GM19468 (cell line): ENCODE measurements around the gene ANO4.
"Not testable (repeated sequence)": the region's sequence is repeated elsewhere in the genome, so short reads cannot be mapped to it uniquely, and the experiment has no call there.

Experiments
- ATAC-seq: cut with Tn5 transposase; IDR thresholded peaks from one replicate; pipeline ENCODE4 v1.9.1; 2021; ENCODE audit warnings: mild to moderate bottlenecking, moderate library complexity, moderate number of reproducible peaks; ENCODE audit not compliant: unreplicated experiment; ENCODE audit errors: extremely low read depth

The ANO4 gene

GRCh38 chr12:100867639-100868393 is 73.2 kb downstream of the ANO4 start:
- no peak for ATAC-seq

- no peak for ATAC-seq
Measured at GRCh38 chr12:100868487-100868886, 73.9 kb downstream of the ANO4 start.

- ATAC-seq, result no peak
Measured at GRCh38 chr12:100871195-100871734, 76.7 kb downstream of the ANO4 start.

- ATAC-seq, result no peak
Measured at GRCh38 chr12:100875156-100875555, 80.6 kb downstream of the ANO4 start.

- ATAC-seq, result no peak
Measured at GRCh38 chr12:100875771-100876170, 81.2 kb downstream of the ANO4 start.

DNA sequence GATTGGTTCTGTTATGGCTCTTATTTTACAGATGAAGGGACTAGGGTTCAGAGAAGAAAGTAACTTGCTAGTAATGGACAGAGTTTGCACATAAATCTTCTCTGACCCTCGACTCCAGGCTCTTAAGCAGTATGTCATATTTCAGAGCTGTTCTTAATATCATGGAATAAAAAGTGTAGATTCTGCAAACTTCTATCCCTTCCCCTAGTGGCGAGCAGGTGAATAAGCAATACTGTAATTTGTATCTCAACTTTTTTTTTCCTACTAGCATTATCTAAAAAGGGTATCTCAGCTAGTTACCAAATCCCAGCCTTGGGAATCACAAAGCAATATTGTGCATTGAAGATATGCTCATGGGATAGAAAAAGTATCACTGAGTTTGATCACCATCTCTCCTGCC is 83.2 kb downstream of the ANO4 start:
- ATAC-seq, result no peak

- ATAC-seq, result no peak
Measured at GRCh38 chr12:100895192-100895591, 100.6 kb downstream of the ANO4 start.

DNA sequence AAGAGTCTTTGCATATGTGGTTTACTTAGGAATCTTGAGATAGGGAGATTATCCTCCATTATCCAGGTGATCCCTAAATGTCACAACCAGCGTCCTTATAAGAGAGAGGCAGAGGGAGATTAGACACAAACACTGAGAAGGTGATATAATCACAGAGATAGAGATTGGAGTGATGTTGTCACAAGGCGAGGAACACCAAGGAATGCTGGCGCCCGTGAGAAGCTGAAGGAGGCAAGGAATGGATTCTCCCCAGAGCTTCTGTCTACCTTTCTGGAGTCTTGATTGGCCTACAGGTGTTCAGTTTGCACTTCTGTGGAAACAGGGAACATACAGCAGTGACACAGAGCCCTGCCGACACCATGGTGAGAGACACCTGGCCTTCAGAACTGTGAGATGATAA is 101.6 kb downstream of the ANO4 start:
- ATAC-seq, result no peak

- no peak for ATAC-seq
Measured at GRCh38 chr12:100897240-100897639, 102.7 kb downstream of the ANO4 start.

- ATAC-seq, result no peak
Measured at GRCh38 chr12:100899301-100899700, 104.7 kb downstream of the ANO4 start.

DNA sequence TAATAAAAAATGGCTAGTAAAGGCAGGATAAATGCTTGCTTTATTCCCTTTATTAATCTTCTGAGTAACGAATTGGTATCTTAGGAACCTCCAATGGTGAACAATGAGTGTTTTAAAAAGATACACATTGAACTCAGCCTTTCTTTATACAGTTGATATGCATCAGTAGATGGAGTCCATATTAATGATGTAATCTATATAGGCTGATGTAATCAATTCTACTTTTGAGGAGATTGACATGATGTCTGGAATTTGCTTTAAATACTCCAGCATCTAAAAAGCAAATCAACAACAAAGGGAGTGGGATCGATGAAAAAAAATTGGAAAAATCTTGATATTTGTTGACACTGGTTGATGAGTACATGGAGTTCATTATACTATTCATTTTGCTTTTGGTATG is 106.2 kb downstream of the ANO4 start:
- ATAC-seq, result no peak

DNA sequence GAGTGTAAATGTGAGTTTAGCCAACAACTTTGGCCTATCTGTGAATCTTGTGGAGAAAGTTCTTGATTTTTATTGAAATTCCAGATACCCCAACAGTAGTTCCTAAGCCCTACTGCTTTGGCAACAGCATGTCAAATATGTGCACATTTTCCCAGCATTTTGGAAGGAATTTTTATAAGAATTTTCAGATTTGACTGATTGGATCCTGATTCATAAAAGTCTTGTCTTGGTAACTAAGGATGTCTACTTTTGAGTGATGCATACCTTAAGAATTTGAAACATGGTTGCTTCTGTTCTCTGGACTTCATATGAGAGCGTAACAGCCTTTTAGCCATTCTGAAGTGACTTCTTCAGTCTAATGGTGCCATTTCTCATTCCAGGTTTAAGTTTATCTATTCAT is 106.7 kb downstream of the ANO4 start:
- no peak for ATAC-seq

GRCh38 chr12:100904270-100904669 is 109.7 kb downstream of the ANO4 start:
- no peak for ATAC-seq

GRCh38 chr12:100908501-100908900 is 113.9 kb downstream of the ANO4 start:
- ATAC-seq, result no peak

DNA sequence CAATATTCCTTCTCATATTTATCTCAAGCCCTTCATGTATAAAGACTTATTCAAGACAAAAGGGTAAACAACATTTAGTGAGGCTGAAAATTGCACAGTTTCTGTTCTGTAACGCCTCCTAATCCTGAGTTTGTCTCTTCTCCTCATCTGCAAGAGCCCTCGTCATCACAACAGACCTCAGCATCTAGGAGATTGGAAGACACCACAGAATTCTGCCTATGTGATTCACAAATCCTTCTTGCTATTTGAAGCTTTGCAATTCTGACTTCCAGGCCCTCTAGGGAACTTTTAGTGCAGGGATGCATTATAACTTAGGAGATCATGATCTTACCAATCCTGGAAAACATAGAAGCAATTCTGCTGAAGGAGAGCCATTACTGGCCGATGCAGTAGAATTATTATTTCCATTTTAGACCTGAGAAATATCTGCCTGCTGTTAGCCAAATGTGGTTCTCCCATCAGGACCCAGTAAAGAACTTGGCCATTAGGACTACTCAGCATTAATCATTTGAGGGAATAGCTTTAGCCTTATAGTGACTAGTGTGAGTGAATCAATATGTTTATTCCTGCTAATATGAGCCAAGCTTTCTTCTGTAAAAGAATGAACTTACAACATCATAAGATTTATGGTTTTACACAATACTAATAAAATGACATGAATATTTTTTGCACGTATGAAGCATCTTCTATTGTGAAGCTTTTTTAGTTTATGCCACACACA is 119.5 kb downstream of the ANO4 start:
- ATAC-seq, result no peak

- no peak for ATAC-seq
Measured at GRCh38 chr12:100919116-100919515, 124.5 kb downstream of the ANO4 start.

DNA sequence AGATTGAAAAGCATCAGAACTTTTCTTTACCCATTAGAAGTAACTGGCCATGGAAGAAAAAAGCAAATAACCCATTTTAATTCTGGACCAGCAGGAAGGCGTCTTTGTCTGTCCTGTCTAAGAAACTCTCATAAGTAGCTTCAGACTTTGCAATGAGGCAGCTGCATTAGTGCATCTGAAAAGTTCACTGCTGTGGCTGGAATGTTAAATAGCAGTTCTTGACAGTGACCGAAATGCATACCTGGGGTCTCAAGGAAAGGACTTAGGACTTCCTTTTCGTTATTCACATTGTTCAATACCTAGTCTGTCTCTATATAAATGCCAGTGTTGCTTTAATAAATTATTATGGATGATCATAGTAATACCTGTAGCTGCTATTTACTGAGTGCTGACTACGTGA is 125.9 kb downstream of the ANO4 start:
- no peak for ATAC-seq

GRCh38 chr12:100926669-100927248 is 132.2 kb downstream of the ANO4 start:
- no peak for ATAC-seq

DNA sequence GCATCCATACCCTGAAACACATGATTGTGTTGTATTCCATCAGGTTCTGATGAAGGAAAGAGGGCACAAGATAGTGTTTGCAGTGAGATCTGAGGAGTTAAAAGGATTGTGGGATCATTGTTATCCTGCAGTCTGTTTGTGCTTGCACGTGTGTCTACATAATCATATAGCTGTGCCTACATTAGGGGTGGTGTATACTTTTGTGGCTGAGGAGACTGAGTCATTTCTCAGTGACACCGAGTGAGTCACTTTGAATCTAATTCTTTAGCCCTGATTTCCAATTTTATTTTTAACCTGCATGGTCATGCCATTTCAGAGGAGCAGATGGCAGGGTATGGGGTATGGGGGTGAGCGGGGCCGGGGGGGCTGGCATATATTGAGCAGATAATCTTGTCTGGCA is 133.2 kb downstream of the ANO4 start:
- ATAC-seq, result no peak

GRCh38 chr12:100932571-100932970 is 138.0 kb downstream of the ANO4 start:
- ATAC-seq, result no peak

DNA sequence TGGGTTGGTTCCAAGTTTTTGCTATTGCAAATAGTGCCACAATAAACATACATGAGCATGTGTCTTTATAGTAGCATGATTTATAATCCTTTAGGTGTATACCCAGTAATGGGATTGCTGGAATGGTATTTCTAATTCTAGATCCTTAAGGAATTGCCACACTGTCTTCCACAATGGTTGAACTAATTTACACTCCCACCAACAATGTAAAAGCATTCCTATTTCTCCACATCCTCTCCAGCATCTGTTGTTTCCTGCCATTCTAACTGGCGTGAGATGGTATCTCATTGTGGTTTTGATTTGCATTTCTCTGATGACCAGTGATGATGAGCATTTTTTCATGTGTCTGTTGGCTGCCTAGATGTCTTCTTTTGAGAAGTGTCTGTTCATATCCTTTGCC is 139.0 kb downstream of the ANO4 start:
- not testable (repeated sequence) for ATAC-seq
